Measurements from ENCODE around the gene WT1.

WT1 gene

GRCh38 chr11:32425761-32426160 is 9.6 kb downstream of the WT1 start:
- in situ Hi-C loops (cut with MboI; ENCODE audit: low sequenced_read_pairs), result no loop called here

GRCh38 chr11:32422545-32422944 is 12.8 kb downstream of the WT1 start:
- in situ Hi-C loops (cut with MboI; ENCODE audit: low sequenced_read_pairs), result no loop called here

GRCh38 chr11:32421992-32422391 is 13.3 kb downstream of the WT1 start:
- in situ Hi-C loops (cut with MboI; ENCODE audit: low sequenced_read_pairs), result no loop called here

- in situ Hi-C loops (cut with MboI; ENCODE audit: low sequenced_read_pairs), result no loop called here
Observed at GRCh38 chr11:32420937-32421901, 14.1 kb downstream of the WT1 start.

- in situ Hi-C loops (cut with MboI; ENCODE audit: low sequenced_read_pairs), result no loop called here
Observed at GRCh38 chr11:32420139-32420538, 15.2 kb downstream of the WT1 start.

- in situ Hi-C loops (cut with MboI; ENCODE audit: low sequenced_read_pairs), result no loop called here
Observed at GRCh38 chr11:32418836-32419235, 16.5 kb downstream of the WT1 start.

GRCh38 chr11:32417806-32418205 is 17.5 kb downstream of the WT1 start:
- in situ Hi-C loops (cut with MboI; ENCODE audit: low sequenced_read_pairs), result no loop called here

GRCh38 chr11:32416301-32416700 is 19.0 kb downstream of the WT1 start:
- in situ Hi-C loops (cut with MboI; ENCODE audit: low sequenced_read_pairs), result no loop called here

GRCh38 chr11:32414925-32415324 is 20.4 kb downstream of the WT1 start:
- in situ Hi-C loops (cut with MboI; ENCODE audit: low sequenced_read_pairs), result no loop called here

- in situ Hi-C loops (cut with MboI; ENCODE audit: low sequenced_read_pairs), result no loop called here
Observed at GRCh38 chr11:32411942-32412615, 23.3 kb downstream of the WT1 start.

GRCh38 chr11:32405592-32405991 is 29.7 kb downstream of the WT1 start:
- in situ Hi-C loops (cut with MboI; ENCODE audit: low sequenced_read_pairs), result no loop called here

GRCh38 chr11:32402836-32403235 is 32.5 kb downstream of the WT1 start:
- in situ Hi-C loops (cut with MboI; ENCODE audit: low sequenced_read_pairs), result no loop called here

- in situ Hi-C loops (cut with MboI; ENCODE audit: low sequenced_read_pairs), result no loop called here
Observed at GRCh38 chr11:32400670-32401369, 34.5 kb downstream of the WT1 start.

GRCh38 chr11:32400196-32400595 is 35.1 kb downstream of the WT1 start:
- in situ Hi-C loops (cut with MboI; ENCODE audit: low sequenced_read_pairs), result no loop called here

GRCh38 chr11:32396991-32397390 is 38.3 kb downstream of the WT1 start:
- in situ Hi-C loops (cut with MboI; ENCODE audit: low sequenced_read_pairs), result no loop called here

- in situ Hi-C loops (cut with MboI; ENCODE audit: low sequenced_read_pairs), result no loop called here
Observed at GRCh38 chr11:32396331-32396730, 39.0 kb downstream of the WT1 start.

GRCh38 chr11:32395127-32395526 is 40.2 kb downstream of the WT1 start:
- in situ Hi-C loops (cut with MboI; ENCODE audit: low sequenced_read_pairs), result no loop called here

GRCh38 chr11:32392840-32393239 is 42.5 kb downstream of the WT1 start:
- in situ Hi-C loops (cut with MboI; ENCODE audit: low sequenced_read_pairs), result no loop called here

GRCh38 chr11:32391956-32392553 is 43.3 kb downstream of the WT1 start:
- in situ Hi-C loops (cut with MboI; ENCODE audit: low sequenced_read_pairs), result no loop called here

GRCh38 chr11:32391479-32391878 is 43.9 kb downstream of the WT1 start:
- in situ Hi-C loops (cut with MboI; ENCODE audit: low sequenced_read_pairs), result no loop called here

GRCh38 chr11:32390712-32391111 is 44.6 kb downstream of the WT1 start:
- in situ Hi-C loops (cut with MboI; ENCODE audit: low sequenced_read_pairs), result no loop called here

Data from HL-60/S4 treated with retinoic acid at 250 ng/mL for 4 days and 3 days (cell line).